ENCODE results near the gene KRTAP5-9.
"Not testable (repeated sequence)": the region's sequence is repeated elsewhere in the genome, so short reads cannot be mapped to it uniquely, and the experiment has no call there.

Gene KRTAP5-9

DNA sequence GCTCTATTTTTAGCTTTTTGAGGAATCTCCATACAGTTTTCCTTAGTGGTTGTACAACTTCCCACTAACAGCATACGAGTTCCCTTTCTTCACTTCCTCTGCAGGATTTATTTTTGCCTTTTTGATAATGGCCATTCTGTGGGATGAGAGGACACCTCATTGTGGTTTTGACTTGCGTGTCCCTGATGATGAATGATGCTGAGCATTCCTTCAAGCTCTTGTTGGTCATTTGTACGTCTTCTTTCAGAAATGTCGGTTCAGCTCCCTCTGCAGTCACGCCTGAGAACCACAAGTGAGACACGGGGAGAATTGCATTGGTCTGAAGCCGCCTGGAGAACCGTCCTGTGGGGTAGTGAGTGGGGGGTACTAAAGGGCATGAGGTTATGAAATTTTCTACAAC, 15.2 kb downstream of the KRTAP5-9 start:
- DNase-seq, result peak in 1 of 2 donors; percentile 11

- no peak for DNase-seq
Measured at GRCh38 chr11:71564430-71564829, 16.2 kb downstream of the KRTAP5-9 start.

- DNase-seq, result no peak
Measured at GRCh38 chr11:71565263-71565662, 17.0 kb downstream of the KRTAP5-9 start, which contains the start of gene KRTAP5-10. KRTAP5-10 (plus strand) TSS chr11:71565563; CDS start chr11:71565588, 25 bp downstream.

- no peak for DNase-seq
Measured at GRCh38 chr11:71566081-71566620, 17.9 kb downstream of the KRTAP5-9 start.

- DNase-seq, result not testable (repeated sequence)
Measured at GRCh38 chr11:71566626-71567599, 18.7 kb downstream of the KRTAP5-9 start.

DNA sequence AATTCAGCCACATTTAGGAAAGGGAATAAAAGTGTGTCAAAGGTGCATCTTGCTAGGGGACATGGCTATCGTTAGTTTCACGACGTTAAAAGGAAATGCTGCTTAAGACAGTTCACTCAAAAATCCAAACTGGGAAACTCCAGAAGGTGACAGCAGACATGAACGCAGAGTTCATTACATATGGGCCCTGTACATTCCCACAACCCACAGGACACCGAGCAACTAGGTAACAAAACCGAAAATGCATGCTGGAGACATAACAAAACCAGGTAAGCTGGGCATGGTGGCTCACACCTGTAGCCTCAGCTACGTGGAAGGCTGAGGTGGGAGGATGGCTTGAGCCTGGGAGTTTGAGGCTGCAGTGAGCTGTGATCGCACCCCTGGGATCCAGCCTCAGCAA, 19.4 kb downstream of the KRTAP5-9 start:
- not testable (repeated sequence) for DNase-seq

GRCh38 chr11:71568704-71569349, 20.6 kb downstream of the KRTAP5-9 start:
- no peak for DNase-seq

GRCh38 chr11:71571101-71571850, 23.1 kb downstream of the KRTAP5-9 start:
- DNase-seq, result not testable (repeated sequence)

- no peak for DNase-seq
Measured at GRCh38 chr11:71572811-71573210, 24.6 kb downstream of the KRTAP5-9 start.

GRCh38 chr11:71574418-71574817, 26.2 kb downstream of the KRTAP5-9 start:
- DNase-seq, result no peak

DNA sequence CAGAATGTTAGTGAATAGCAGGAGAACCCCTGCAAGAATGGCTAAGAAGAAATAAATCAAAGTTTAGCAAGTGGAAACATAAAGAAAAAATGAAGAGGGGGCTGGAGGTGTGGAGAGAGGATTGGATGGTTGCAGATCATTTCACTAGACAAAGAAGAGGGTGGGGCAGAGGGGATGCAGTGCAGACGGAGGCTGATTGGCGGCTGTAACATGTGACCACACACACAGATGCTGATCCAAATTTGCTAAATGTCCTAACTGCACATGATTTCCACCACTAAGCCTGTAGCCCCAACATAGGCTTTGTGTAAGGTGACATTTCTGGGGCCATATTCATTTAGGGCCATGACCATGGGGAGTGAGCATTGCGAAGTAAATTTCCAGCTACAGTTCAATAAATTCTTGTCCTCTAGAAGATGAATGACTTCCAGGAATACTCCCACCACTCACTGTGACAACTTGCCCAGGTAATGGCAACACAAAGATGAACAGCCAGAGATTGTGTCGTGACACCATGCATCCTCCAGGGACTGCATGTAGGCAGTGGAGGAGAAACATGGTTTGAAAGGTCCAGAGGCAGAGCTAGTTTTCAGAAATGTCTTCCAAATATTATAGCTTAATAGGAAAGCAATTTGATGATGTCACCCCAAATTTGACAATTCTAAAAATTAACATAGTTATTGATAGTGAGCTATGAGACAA, 27.7 kb downstream of the KRTAP5-9 start:
- no peak for DNase-seq

DNA sequence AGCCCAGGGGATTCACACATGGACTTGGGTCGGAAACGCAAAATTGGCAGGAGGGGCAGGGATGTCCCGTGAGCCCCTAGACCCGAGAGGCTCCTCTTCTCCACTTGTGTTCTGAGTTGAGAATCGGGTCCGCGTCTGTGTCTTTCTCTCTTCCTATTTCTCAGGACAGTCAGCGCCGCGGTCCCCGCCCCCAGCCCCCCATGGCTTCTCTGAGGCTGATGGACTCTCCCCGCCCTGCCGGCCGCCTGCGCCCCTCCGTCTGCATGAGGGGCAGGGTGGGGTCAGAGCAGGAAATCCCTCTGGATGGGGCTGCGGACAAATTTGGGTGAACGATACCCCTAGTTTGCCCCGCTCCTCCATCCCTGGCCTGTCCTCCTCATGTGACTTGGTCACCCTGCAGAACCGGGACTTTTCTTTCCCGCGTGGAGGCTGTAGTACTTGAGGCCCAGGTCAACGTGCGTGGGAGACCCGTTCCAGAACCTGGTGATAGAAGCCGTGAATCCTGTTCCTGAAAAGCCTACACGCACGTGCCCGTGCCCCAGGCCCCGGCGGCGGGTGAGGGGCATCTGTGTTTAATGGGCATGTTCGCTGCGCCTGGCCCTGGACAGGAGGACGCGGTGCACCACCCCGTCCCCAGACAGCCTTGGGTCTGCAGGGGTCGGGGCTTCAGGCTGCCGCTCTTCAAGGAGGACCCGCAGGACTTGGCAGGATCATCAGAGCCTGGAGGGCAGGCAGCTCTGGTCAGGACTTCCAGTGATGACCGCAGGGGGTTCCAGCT, 28.7 kb downstream of the KRTAP5-9 start:
- DNase-seq, result not testable (repeated sequence)

GRCh38 chr11:71577469-71578004, 29.3 kb downstream of the KRTAP5-9 start:
- DNase-seq, result no peak

DNA sequence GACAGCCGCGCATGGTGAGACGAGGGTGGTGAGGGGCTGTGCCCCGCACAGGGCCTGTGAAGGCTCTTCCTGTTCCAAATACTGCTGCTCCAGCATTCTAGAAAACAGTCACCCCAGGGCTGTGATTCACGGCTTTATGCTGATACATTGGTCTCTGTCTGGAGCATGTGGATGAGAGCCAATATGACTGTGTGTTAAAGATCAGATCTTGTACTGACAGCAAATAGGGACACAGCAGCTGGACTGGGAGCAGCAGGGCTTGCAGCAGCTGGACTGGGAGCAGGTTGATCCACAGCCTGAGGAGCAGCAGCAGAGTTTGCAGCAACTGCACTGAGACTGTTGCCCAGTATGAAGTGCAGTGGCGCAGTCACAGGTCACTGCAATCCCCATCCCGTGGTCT, 31.3 kb downstream of the KRTAP5-9 start:
- DNase-seq, result not testable (repeated sequence)

- peak; percentile 5 to 21 for DNase-seq
Measured at GRCh38 chr11:71580057-71581003, 32.1 kb downstream of the KRTAP5-9 start.

GRCh38 chr11:71581826-71582225, 33.6 kb downstream of the KRTAP5-9 start:
- no peak for DNase-seq

GRCh38 chr11:71582309-71582895, 34.2 kb downstream of the KRTAP5-9 start, which contains the start of gene KRTAP5-11:
KRTAP5-11 (minus strand) TSS chr11:71582875; CDS start chr11:71582837, 38 bp downstream.
- DNase-seq, result no peak

DNA sequence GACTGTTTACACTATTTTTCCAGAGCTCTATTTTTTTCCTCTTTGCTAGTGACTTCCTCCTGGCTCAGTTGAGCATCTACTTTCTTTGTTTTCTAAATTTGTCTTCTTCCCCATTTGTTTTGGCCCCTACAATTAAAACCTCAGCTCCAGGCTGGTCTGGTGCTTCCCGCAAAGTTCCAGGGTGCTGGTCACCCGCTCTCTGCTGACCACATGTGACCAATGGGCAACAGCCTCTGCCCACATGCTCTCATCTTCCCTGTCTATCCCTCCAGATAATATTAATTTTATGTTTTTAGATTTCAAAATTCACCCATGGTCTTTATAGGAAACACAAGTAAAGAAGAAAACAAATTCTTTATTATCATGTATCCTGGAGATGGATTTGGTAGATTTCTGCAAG, 34.7 kb downstream of the KRTAP5-9 start:
- DNase-seq, result not testable (repeated sequence)

DNA sequence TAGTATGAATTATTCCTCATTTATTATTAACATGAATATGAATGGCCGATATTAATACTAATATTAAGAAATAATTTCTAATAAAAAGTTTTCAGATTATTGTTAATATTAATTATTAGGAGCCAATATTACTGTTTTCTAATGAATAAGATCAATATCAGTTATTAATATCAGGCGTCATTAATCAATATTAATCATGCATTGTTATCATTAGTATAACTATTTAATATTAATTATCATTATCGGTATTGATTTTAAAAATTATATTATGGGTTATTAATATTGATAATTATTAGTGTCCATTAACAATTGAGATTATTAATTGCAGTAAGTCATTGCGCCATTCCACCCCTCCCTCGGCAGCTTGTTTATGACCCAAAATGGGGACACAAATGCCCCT, 37.5 kb downstream of the KRTAP5-9 start:
- not testable (repeated sequence) for DNase-seq
